Uterus (tissue), 4 donors: Measurements from ENCODE around the gene CDKN1C. TPM values are rescaled to one million over a fixed set of nuclear protein-coding genes. Genes with fewer than 3 reads are reported as not detected.

Experiments used
- DNase-seq, 2 donors: peaks; one replicate each; pipeline ENCODE4 v3.0.0-alpha.2; 2019 to 2020
- H3K27ac ChIP-seq, 2 donors: fragments of 200-600 bp; sonication (generic); 1 replicate in 1 of 2; 2 replicates in 1 of 2; pipeline ENCODE4 v1.5.1; 2016 to 2018
- H3K27me3 ChIP-seq, 2 donors: fragments of 200-600 bp; sonication (generic); one replicate each; pipeline ENCODE4 v1.5.1; 2018 to 2019; ENCODE audit warnings: control low read depth in 1 of 2
- H3K36me3 ChIP-seq, 2 donors: fragments of 200-600 bp; sonication (generic); one replicate each; pipeline ENCODE4 v1.5.1; 2019; ENCODE audit warnings: control low read depth in 1 of 2
- H3K4me1 ChIP-seq, 2 donors: fragments of 200-600 bp; sonication (generic); one replicate each; pipeline ENCODE4 v1.5.1; 2018 to 2019; ENCODE audit warnings: control low read depth in 1 of 2
- H3K4me3 ChIP-seq, 2 donors: fragments of 200-600 bp; sonication (generic); 1 replicate in 1 of 2; 2 replicates in 1 of 2; pipeline ENCODE4 v1.5.1; 2018 to 2019; ENCODE audit warnings: mild to moderate bottlenecking in 1 of 2
- H3K9me3 ChIP-seq, 2 donors: fragments of 200-600 bp; sonication (generic); one replicate each; pipeline ENCODE4 v1.5.1; 2019; ENCODE audit warnings: control low read depth in 1 of 2
- POLR2A ChIP-seq, 2 donors: fragments of 450-650 bp; IDR thresholded peaks; one replicate each; pipeline ENCODE4 v1.6.1; 2016; ENCODE audit warnings: antibody characterized with exemption in 2 of 2, mild to moderate bottlenecking in 1 of 2, moderate library complexity in 1 of 2
- intact Hi-C: fragments of 100-400 bp; cut with DNase I; formaldehyde crosslinking; loops from one replicate; pipeline ENCODE4 v1.15.1; 2023; ENCODE audit warnings: low total_unique reads
- total RNA-seq, 4 donors: library from RNA; depleted of rRNA in 3 of 4; stranded (reverse); fragments of >200 nt in 3 of 4; gene quantifications; one replicate each; pipeline versions ENCODE4 v1.1.0 to v1.2.4, GENCODE V29; 2014 to 2023
- TF ChIP-seq, protein P1 (sequence below), 4 experiments: fragments of 200-600 bp in 2 of 4; fragments of 450-650 bp in 2 of 4; sonication (generic) in 2 of 4; IDR thresholded peaks; one replicate each; pipeline ENCODE4 v1.5.1; 2016 to 2019; ENCODE audit warnings: antibody characterized with exemption in 4 of 4, mild to moderate bottlenecking in 2 of 4, moderate library complexity in 1 of 4
- donor health status: DM: yes; HTN: yes; CAD: no.

CDKN1C gene
- total RNA-seq, 4 donors from 2014 or later, result 42.0 to 213 (median 71.7) TPM

DNA sequence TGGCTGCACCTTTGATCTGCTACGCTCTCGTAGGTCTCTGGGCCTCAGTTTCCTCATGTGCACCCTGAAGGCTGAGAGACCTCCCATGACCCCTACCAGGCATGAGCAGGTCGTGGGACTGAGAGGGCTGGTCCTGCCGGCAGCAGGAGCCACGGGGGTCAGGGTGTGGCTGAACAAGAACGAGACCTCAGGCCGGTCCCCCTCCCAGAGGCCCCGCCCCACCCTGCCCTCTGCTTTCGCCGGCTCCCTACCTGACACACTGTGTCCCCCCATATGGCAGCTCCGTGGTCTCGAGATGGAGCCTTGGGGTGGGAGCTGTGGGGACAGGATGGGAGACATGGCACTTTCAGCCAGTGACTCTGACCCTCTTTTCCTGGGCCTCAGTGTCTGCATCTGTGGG, 40.6 kb downstream of the CDKN1C start:
- Histone ChIP-seq H3K4me3 (no peak overlapping the region), H3K27ac (no peak overlapping the region), H3K4me1 (no peaks in the 10 kb centered on the region), H3K9me3 (no peaks in the 10 kb centered on the region), H3K36me3 (no peaks in the 10 kb centered on the region), H3K27me3 (no peaks in the 10 kb centered on the region)
- TF ChIP-seq POLR2A (IDR thresholded peaks at IDR 0.05), result no peak
- TF ChIP-seq, protein P1, sequence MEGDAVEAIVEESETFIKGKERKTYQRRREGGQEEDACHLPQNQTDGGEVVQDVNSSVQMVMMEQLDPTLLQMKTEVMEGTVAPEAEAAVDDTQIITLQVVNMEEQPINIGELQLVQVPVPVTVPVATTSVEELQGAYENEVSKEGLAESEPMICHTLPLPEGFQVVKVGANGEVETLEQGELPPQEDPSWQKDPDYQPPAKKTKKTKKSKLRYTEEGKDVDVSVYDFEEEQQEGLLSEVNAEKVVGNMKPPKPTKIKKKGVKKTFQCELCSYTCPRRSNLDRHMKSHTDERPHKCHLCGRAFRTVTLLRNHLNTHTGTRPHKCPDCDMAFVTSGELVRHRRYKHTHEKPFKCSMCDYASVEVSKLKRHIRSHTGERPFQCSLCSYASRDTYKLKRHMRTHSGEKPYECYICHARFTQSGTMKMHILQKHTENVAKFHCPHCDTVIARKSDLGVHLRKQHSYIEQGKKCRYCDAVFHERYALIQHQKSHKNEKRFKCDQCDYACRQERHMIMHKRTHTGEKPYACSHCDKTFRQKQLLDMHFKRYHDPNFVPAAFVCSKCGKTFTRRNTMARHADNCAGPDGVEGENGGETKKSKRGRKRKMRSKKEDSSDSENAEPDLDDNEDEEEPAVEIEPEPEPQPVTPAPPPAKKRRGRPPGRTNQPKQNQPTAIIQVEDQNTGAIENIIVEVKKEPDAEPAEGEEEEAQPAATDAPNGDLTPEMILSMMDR (IDR thresholded peaks at IDR 0.05), result no peak
- no peak for DNase-seq
- intact Hi-C loops, result no loop called here

DNA sequence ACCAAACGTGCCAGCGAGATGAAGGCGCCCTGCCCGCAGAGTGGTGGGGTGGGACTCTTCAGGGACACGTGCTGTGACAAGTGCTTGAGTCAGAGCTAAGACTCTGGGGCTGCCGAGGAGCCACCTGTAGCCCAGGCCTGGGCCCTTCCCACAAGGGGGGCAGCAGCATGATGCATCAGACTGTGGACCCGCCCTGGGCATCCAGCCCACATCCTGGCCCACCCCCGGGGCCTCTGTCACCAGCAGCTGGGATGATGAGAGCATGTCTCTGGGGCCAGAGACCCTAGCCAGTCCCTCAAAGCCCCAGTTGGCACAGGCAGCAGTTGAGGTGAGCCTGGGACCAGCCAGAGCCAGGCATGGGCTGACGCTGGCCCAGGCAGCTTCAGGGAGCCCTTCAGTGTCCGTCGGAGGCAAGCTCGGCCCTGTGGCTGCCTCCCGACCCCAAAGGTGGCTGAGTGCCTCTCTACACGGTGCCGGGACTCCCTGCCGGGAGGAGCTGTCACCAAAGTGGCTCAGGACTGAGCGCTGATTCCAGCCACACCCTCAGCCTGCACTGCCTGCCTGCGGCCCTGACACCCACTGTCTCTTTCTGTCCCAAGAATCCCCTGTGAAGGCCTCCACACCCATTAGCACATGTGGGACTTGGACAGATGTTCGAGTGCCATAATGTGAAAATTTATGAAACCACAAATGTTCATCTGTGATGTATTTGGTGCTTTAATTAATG, 41.3 kb downstream of the CDKN1C start:
- intact Hi-C loops, result no loop called here
- no peaks in the 10 kb centered on the region for H3K27me3 ChIP-seq
- H3K4me3 ChIP-seq, result no peak overlapping the region
- H3K4me1 ChIP-seq, result no peaks in the 10 kb centered on the region
- no peaks in the 10 kb centered on the region for H3K9me3 ChIP-seq
- TF ChIP-seq, protein P1 (IDR thresholded peaks at IDR 0.05), result no peak
- TF ChIP-seq POLR2A (IDR thresholded peaks at IDR 0.05), result no peak
- no peak overlapping the region for H3K27ac ChIP-seq
- H3K36me3 ChIP-seq, result no peaks in the 10 kb centered on the region
- no peak for DNase-seq

DNA sequence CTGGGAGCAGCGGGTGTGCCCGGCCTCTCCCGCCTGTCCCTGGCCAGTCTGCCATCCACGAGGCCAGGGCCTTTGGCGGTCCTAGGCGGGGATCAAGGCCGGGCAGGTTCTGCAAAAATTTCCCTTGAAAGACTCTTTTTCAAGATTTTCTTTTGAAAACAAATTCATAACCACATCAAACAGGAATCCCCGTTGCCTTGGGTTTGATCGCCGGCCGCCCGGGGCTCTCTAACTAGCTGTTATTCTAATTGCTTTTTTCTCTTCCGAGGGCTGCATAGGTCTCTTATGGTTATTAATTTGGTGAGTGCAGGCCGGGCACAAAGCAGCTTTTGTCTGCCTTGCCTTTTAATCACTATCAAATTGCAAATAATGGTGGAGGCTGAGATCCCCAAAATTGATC, 42.0 kb downstream of the CDKN1C start:
- Histone ChIP-seq H3K27ac (no peak overlapping the region), H3K27me3 (no peaks in the 10 kb centered on the region), H3K9me3 (no peaks in the 10 kb centered on the region), H3K36me3 (no peaks in the 10 kb centered on the region), H3K4me1 (no peaks in the 10 kb centered on the region), H3K4me3 (no peak overlapping the region)
- TF ChIP-seq POLR2A (IDR thresholded peaks at IDR 0.05), result no peak
- DNase-seq, result no peak
- intact Hi-C loops, result no loop called here

DNA sequence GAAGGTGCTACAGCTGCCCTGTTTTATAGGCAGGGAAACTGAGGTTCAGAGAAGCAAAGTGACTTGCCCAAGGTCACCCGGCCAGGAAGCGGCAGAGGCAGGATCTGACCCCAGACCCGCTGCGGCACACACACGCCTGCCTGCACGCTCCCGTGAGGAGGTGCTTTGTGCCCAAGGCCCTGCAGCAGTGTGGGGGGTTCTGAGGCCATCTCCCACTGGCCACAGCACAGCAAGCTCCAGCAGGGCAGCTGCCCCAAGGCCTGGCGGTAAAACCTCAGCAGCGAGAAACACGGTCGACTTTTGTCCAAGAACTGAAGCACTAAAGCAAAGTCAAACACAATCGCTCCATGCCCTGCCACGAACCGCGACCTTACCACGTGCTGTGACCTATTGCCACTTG, 42.7 kb downstream of the CDKN1C start:
- Histone ChIP-seq H3K27ac (no peak overlapping the region), H3K4me3 (no peak overlapping the region), H3K4me1 (no peaks in the 10 kb centered on the region), H3K36me3 (no peaks in the 10 kb centered on the region), H3K9me3 (no peaks in the 10 kb centered on the region), H3K27me3 (no peaks in the 10 kb centered on the region)
- intact Hi-C loops, result no loop called here
- no peak for DNase-seq
- no peak for TF ChIP-seq POLR2A (IDR thresholded peaks at IDR 0.05)
- TF ChIP-seq, protein P1 (IDR thresholded peaks at IDR 0.05), result no peak

DNA sequence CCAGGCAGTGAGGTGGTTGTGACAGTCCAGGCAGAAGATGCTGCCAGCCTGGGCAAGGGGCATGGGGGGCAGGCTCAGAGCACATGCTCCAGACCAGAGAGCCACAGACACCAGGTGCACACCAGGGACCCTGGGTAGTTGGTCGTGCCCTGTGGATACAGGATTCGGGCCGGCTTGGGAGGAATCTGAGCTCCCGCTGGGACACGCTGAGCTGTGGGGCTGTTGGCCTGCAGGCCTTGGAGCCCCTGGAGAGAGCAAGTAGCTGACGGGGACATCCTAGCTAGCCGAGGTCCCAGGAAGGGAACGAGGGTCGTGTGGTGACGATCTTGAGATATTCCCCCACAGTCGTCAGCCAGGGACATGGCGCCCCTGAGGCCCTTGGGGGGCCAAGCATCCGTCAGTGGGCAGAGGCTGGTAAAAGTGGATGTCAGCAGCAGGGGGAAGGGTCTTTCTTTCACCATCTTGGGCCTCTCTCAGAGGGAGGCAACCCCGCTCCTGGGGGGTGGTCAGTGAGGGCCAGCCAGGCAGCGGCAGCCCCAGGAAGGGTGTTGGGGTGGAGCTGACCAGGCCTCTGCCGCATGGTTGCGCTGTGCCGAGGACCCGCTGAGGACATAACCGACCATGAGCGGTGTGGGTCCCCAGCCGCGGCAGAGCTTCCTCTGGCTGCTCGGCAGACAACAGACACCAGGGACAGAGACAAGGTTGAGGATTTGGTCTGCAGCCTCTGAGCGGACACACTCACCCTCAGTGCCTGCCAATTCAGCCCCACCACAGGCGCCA, 44.0 kb downstream of the CDKN1C start:
- no peak for DNase-seq
- intact Hi-C loops, result no loop called here
- Histone ChIP-seq H3K9me3 (no peaks in the 10 kb centered on the region), H3K4me3 (no peak overlapping the region), H3K27me3 (no peaks in the 10 kb centered on the region), H3K27ac (no peak overlapping the region), H3K4me1 (no peaks in the 10 kb centered on the region), H3K36me3 (no peaks in the 10 kb centered on the region)
- no peak for TF ChIP-seq POLR2A (IDR thresholded peaks at IDR 0.05)
- TF ChIP-seq, protein P1 (IDR thresholded peaks at IDR 0.05), result no peak
